HFFc6 (cell line): Measurements from ENCODE around the gene ST3GAL6. TPM values are rescaled to one million over a fixed set of nuclear protein-coding genes. Genes with fewer than 3 reads are reported as not detected.

Source experiments
- DNase-seq: peaks from one replicate; pipeline ENCODE4 v3.0.0-alpha.2; 2018
- H3K27ac Mint-ChIP-seq: 2 replicates; pipeline ENCODE4 v1.8.0; 2020; ENCODE audit warnings: mild to moderate bottlenecking, mixed read lengths
- H3K27me3 Mint-ChIP-seq: 2 replicates; pipeline ENCODE4 v1.8.0; 2021; ENCODE audit warnings: mild to moderate bottlenecking, moderate library complexity, mixed read lengths; ENCODE audit not compliant: insufficient read depth
- H3K36me3 Mint-ChIP-seq: 2 replicates; pipeline ENCODE4 v1.8.0; 2021; ENCODE audit warnings: low read depth, mixed read lengths
- H3K4me1 Mint-ChIP-seq: 2 replicates; pipeline ENCODE4 v1.8.0; 2020; ENCODE audit warnings: low read depth, mixed read lengths
- H3K4me3 Mint-ChIP-seq: 2 replicates; pipeline ENCODE4 v1.8.0; 2020; ENCODE audit warnings: mild to moderate bottlenecking, moderate library complexity, mixed read lengths
- H3K9me3 Mint-ChIP-seq: 2 replicates; pipeline ENCODE4 v1.8.0; 2020; ENCODE audit warnings: mild to moderate bottlenecking, mixed read lengths
- CTCF ChIP-seq: fragments of 200-600 bp; sonication (generic); IDR thresholded peaks from 2 replicates; pipeline ENCODE4 v1.5.0; 2021; ENCODE audit warnings: antibody characterized with exemption, mild to moderate bottlenecking
- total RNA-seq, 6 experiments: library from RNA; stranded (reverse); fragmentation: NEBNext Ultra II Directional; extraction: Animal tissue kit (Norgen Biotek cat#: 25700); gene quantifications; 2 replicates in 1 of 6; 3 replicates in 5 of 6; pipeline ENCODE4 v1.2.3, GENCODE V29; 2021

Gene ST3GAL6
- total RNA-seq, 6 experiments from 2014 or later, result not detected

GRCh38 chr3:98730886-98731537 is 32.1 kb upstream of the ST3GAL6 start:
- no peak overlapping the region for H3K4me3 Mint-ChIP-seq
- DNase-seq, result no peak
- H3K27ac Mint-ChIP-seq, result no peak overlapping the region
- peaks cover 46% of the 10 kb centered on the region for H3K27me3 Mint-ChIP-seq
- no peak for TF ChIP-seq CTCF
- no peaks in the 10 kb centered on the region for H3K36me3 Mint-ChIP-seq
- H3K9me3 Mint-ChIP-seq, result no peaks in the 10 kb centered on the region
- H3K4me1 Mint-ChIP-seq, result peaks cover 19% of the 10 kb centered on the region

- H3K9me3 Mint-ChIP-seq, result no peaks in the 10 kb centered on the region
Observed at GRCh38 chr3:98731720-98732285, 31.3 kb upstream of the ST3GAL6 start.

DNA sequence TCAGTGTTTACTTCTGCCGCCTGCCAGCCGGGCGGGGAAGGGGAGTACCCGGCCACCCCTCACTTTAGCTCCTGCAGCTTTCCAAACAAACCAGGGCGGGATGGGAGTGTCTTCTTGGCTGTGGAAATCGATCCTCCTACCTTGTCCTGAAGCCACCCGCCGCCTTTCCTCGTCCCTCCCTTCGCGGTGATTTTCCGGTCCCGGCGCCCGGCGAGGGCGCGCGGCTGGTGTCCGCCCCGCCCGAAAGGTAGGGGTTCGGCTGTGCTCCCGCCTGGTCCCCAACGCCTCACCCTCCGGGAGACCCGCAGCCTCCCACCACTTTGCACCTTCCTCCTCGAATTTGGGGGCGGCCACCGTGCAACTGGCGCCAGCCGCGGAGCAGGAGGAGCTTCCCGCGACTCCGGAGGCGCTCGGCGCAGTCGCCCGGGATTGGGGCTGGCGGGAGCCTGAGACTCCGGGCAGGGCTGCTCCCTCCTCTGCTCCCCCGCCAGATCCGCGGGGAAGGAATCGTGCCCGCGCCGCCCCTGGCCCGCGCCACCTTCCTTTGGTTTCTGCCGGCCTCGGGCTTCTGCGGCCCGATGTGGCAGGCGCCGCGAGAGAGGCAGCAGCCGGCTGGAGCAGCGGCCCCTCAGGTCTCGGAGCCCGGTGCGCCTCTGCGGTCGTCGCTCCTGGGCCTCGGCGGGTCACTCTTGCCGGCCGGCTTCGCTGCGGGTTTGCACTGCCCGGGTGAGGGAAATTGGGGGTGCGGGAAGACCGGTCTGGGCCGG is 30.7 kb upstream of the ST3GAL6 start:
- H3K27me3 Mint-ChIP-seq, result peaks cover 53% of the 10 kb centered on the region
- peaks cover 16% of the 10 kb centered on the region for H3K4me1 Mint-ChIP-seq
- DNase-seq, result no peak
- TF ChIP-seq CTCF, result no peak
- H3K9me3 Mint-ChIP-seq, result no peaks in the 10 kb centered on the region
- H3K36me3 Mint-ChIP-seq, result no peaks in the 10 kb centered on the region
- H3K27ac Mint-ChIP-seq, result no peak overlapping the region
- H3K4me3 Mint-ChIP-seq, result peak overlapping the region; percentile 78

More at GRCh38 chr3:98731720-98732285, 31.3 kb upstream of the ST3GAL6 start:
- Mint-ChIP-seq H3K36me3 (no peaks in the 10 kb centered on the region), H3K27ac (no peak overlapping the region), H3K27me3 (peaks cover 51% of the 10 kb centered on the region), H3K4me1 (peaks cover 16% of the 10 kb centered on the region), H3K4me3 (peak overlapping the region; percentile 78)
- no peak for TF ChIP-seq CTCF
- DNase-seq, result no peak

- no peak for DNase-seq
- TF ChIP-seq CTCF, result no peak
- Mint-ChIP-seq H3K27ac (no peak overlapping the region), H3K36me3 (no peaks in the 10 kb centered on the region), H3K27me3 (peaks cover 53% of the 10 kb centered on the region), H3K9me3 (no peaks in the 10 kb centered on the region), H3K4me3 (peak overlapping the region; percentile 78), H3K4me1 (peaks cover 16% of the 10 kb centered on the region)
Observed at GRCh38 chr3:98733053-98733811, 29.9 kb upstream of the ST3GAL6 start.

GRCh38 chr3:98733812-98734281 is 29.3 kb upstream of the ST3GAL6 start:
- Mint-ChIP-seq H3K27ac (no peak overlapping the region), H3K27me3 (peaks cover 52% of the 10 kb centered on the region), H3K4me3 (peak overlapping the region; percentile 78), H3K36me3 (no peaks in the 10 kb centered on the region), H3K4me1 (peaks cover 16% of the 10 kb centered on the region), H3K9me3 (no peaks in the 10 kb centered on the region)
- DNase-seq, result no peak
- TF ChIP-seq CTCF, result no peak
